HG03139 (cell line): ENCODE data around the gene TUBA8.
"Not testable (repeated sequence)": the region's sequence is repeated elsewhere in the genome, so short reads cannot be mapped to it uniquely, and the experiment has no call there.

ENCODE experiments used
- ATAC-seq: cut with Tn5 transposase; IDR thresholded peaks from one replicate; pipeline ENCODE4 v1.9.1; 2021; ENCODE audit not compliant: unreplicated experiment

TUBA8 gene

DNA sequence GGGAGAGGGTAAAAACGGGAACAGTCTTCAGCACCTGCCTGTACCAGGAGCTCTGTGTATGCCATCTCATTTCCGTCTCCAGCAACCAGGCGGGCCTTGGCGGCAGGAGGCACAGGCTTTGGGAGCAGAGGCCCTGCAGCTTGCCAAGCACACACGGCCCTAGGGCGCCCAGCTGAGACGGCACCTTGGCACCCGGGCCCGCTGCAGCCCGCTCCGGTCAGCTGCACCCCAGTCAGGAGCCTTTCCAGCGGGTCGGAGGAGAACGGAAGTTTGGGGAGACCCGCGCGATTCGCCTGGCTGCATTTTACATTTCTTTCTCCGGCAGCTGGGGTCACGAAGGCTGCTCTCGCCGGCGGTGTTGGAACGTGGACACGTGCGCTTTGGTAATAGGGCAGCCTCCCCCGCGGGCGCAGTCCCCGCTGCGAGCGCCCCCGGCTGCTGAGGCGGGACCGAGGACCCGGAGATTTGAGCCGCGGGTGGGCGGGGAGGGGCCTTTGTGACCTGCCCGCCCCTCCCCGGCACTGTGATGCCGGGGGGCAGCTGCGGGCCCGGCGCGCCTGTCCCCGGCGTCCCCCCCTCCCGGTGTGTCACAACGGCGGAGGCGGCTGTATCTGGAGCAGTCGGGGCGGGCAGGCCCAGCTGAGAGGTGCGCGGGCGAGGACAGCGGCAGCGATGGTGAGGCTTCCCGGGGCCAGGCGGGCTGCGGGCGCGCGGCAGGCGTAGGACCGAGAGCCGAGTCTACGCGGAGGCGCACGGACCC, at the start of gene TUBA8:
TUBA8 (plus strand) TSS at position 616 of the 760 bp plus-strand sequence; CDS start at position 673, 57 bp downstream.
- no peak for ATAC-seq

DNA sequence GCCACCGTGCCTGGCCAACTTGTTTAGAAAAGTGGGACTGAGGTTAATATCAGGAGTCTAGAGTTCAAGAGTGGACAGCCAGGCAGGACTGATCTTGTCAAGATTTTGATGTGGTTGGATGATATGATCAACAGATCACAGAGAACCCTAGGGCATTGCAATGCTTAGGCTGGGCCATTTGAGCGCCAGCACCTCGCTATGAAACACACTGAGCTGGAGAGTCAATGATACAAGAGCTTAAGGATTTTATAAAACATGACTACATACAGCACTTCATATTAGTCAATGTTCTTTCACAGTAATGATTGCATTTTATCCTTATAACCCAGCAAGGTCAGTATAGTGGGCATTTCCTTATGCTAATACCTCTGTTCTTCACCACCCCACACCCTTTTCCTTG, 48.2 kb upstream of the TUBA8 start:
- ATAC-seq: no peak

DNA sequence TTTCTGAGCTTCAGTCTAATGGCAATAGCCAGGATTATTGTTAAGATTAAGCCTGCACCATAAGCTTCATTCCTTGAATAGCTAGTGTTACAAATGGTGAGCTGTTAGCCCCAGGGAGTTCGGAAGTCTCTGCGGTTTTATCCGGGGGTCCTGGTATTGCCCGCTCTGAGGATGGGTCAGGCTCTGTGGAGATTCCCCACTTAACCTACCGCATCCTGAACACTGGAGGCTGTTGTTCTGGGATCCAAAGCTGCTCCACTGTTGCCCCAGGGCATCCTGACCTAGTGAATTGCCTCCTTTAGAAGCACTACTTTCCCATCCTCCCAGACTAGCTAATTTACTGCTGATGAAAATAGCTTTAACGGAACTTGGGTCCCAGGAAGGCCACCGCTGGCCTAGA, 47.3 kb upstream of the TUBA8 start:
- ATAC-seq: no peak

DNA sequence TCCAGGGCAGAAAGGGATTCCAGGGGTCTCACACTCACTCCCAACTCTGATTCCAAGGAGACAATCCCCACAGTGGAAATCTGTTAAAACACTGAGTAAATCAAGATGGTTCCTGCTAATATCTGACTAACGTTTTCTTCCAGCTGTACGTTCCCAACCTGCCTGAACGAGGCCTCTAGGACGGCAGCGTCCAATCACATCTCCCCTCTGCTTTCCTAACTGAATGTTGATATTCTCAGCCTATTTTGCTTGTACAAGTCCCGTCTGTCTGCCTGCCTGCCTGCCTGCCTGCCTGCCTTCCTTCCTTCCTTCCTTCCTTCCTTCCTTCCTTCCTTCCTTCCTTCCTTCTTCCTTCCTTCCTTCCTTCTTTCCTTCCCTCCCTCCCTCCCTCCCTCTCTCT, 46.9 kb upstream of the TUBA8 start:
- not testable (repeated sequence) for ATAC-seq

DNA sequence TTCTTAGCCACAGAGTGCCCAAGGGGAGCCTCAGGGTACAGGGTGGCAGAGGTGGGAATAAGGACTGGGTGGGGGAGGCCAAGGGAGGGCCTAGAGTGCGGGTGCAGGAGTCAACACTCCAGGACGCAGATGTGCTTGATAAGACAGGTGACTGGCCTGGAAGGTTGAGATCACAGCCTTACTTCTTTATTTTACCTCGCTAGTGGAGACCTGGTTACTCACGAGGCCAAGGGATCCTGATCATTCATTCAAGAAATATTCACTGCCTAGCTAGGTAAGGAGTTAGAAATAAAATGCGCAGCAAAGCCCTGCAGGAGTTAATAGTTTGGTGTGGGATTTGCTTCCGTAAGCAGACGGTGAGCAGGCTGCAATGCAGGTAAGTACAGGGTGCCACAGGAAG, 46.0 kb upstream of the TUBA8 start:
- no peak for ATAC-seq

DNA sequence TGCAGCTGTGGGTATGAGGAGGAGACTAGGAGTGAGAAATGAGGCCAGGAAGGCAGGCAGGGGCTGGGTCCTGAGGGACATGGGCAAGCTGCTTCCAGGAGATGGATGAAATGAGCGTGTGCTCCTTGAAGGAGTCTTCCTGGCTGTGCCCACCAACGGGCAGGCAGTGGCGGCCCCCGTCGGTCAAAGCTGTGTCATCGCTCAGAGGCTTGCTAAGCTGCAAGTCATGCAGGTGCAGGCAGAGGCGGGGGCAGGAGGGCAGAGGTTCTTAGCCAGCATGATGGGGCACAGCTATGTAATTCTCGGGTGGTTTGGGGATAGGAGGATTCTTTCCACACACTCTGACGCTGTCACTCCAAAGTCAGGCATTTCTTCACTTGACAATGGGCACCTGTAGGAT, 45.4 kb upstream of the TUBA8 start:
- ATAC-seq: no peak

DNA sequence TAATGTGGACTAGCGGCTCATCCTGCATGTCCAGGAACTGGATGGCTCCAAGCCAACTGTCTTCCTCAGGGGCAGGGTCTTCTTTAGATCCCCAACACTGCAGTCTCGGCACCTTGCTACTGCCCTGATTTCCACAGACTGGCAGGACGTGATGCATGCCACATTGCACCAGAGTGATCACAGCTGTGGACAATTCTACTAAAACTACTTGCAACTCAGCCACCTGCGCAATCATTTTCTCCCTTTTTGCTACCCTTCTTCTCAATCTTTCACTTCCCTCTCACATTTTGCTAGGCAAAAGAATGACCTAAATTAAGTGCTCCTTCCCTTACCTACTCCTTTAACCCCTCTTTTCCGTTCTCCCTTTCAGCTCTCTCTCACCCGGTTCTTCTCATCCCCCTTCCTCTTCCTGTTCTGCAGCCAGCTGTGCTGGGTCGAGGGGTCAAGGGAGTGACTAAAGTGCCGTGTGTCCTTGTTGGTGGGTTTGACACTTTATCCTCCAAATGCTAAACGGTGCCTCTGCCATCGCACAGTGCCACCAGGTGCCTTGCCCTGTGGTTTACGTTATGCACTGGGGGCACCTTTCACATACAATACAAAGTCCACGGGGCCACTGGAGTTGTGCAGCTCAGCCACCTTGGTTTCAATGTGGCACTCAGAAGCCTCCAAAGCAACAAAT, 44.3 kb upstream of the TUBA8 start:
- no peak for ATAC-seq

DNA sequence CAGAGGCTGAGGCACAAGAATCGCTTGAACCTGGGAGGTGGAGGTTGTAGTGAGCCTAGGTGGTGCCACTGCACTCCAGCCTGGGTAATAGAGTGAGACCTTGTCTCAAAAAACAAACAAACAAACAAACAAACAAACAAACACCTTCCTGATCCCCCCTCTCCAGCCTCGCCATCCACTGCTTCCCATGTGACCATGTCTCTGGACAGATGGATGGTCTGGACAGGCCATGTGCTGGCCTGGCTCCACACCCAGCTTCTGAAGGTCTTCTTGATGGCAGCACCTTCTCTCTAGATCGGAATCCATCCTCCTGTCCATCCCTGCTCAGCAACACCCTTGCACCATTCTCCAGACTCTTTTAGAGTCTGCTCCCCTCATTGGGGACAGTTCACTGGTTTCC, 43.5 kb upstream of the TUBA8 start:
- no peak for ATAC-seq

DNA sequence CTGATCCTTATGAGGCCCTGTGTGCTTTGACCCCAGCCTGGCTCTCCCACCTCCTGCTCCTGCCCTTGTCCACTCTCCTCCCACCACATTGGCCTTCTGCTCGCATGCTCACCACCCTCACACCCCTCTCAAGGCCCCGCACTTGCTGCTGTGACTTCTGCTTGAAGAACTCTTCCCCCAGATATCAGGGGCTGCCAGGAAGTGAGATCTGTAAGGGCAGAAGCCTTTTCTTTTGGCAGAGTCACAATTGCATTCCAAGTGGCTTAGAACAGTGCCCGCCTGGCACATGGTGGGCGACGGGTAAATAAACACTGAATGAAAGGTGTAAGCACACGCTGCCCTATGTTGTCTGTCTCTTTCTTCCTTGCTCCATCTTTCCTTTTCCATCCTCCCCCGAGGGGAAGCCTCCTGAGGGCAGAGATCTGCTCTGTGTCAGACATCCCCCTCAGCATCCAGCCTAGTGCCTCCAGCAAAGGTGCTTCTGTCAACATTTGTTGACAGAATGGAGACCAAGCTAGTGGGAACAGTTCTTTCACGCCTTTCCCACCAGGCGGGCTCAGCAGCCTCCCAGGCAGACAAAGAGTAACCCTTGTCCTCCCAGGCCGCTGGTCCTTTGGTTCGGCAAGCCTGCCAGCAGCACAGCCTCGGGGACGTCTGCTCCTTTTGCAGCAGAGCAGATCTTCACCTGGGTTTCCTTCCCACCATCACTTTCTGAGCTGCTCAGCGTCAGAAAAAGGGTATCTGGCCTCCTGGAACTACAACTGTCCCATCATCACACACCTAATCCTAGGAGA, 42.9 kb upstream of the TUBA8 start:
- no peak for ATAC-seq

DNA sequence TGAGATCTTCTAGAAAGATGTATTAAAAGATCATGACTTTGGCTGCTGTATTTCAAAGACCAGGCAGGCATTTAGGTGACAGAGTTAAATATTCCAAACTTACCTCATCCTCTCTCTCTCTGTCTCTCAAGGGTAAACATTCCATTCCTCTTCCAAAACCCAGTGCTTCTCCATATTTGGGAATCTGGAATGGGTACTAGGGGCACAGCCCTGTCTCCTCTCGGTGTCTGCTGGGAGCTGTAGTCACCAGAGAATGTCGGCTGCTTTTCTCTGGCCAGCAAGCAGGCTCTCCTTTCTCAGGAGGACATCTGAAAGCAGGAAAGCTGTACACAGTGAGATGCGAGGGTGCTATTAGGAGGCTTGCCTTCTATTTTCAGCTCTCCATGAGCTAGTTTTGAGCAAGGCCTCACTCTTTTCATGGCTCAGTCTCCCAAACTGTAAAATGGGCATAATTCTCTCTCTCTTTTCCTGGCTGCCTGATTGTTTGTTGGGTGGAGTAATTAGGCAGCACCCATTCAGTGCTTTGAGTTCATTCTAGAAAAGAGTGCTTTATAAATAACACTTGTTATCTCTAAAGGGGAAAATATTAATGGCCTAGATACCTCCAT, 42.1 kb upstream of the TUBA8 start:
- no peak for ATAC-seq

DNA sequence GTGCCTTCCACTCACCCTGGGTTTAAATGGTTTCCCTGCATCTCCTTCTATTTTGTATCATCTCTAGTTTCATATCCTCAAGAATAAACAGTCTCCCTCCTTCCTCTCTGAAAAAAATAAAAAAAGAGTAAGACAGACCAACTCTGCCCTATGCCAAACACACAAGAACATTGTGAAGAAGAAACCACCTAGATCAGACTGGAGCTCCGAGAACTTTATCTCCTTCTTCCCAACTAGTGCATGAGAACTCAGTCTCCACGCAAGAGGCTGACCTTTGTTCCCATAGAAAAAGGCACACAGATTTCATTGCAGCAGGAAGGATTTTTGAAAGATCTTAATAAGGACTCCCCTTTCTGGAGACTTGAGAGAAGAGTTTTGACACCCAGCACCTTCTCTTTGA, 41.6 kb upstream of the TUBA8 start:
- ATAC-seq: no peak

DNA sequence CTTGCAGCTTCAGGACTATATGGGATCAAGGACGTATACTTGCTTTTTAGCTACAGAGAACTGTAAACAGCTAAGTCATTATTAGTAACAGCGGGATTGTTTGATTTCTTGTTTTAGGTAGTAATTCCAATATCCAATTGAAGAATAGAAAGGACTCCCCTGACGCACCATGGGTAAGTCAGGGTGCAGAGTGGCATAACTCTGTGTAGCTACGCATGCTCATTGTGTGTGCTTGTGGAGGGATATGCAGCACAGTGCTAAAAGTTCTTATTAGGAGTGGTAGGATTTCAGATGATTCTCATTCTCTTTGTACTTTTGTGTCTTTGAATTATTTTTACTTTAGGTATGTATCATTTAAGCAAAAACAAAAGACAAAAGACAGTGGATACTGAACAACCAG, 40.6 kb upstream of the TUBA8 start:
- no peak for ATAC-seq

DNA sequence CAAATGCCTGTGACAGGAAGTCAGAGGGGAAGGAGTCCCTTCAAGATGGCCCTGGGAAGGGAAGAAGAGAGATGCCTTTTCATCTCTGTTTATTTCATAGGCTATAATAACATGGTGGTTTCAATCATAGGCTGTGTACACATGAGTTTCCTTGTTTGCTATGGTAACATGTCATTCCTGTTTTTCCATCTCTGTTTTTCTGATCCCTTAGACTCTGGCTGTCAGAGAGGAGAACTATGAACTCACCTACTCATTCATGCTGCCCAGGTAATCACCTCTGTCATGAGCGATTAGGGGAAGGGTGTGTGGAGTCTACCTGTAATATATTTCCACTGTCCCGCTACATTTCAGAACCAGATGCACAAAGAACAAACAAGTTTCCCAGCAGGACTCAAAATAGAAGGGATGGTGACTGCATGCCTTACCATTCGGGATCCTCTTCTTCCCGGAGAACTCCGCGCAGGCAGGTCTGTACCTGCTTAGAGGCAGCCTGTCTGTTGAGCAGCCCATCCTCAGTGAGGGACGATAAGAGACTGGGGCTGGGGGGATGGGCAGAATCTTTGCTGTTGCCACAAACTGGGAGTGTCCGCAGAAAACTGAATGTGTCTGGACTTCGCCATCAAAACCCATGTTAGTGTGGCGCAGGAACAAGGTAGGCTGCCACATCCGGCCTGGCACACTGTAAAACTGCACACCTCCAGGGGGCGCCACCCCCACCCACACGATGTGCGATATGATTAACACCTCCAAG, 39.9 kb upstream of the TUBA8 start:
- ATAC-seq: no peak

DNA sequence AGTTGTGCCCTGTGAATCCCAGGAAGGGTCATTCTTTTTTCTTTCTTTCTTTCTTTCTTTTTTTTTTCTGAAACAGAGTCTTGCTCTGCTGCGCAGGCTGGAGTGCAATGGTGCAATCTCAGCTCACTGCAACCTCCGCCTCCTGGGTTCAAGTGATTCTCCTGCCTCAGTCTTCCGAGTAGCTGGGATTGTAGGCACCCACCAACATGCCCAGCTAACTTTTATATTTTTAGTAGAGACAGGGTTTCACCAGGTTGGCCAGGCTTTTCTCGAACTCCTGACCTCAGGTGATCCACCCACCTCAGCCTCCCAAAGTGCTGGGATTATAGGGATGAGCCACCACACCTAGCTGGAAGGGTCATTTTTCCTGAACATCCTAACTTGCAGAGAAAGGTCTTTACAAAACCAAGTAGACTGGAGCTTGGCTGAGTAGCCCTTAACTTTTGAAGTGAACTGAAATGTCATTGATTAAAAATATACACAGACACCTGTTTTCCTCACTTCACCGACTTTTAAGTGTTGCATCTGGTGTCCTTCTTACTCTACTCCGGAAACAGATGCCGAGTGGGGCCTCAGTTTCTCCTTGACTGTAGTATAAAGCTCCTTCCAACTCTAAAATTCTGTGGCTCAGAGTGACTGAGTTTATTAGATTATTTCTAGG, 39.2 kb upstream of the TUBA8 start:
- ATAC-seq: not testable (repeated sequence)

DNA sequence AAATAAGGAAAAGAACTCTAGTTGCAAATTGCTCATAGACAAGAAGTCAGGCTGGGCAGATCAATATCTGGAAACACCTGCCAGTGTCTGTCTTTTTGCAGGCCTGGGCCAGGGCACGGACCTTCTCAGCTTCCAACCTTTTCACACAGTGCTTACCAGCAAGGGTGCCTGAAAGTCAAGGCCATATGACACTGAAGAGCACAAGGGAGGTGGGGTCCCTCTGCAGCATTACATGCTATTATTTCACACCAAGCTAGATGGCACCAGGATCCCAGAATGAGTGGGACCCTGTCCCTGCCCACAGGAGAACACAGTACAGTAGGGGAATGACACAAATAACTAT, 38.7 kb upstream of the TUBA8 start:
- no peak for ATAC-seq

DNA sequence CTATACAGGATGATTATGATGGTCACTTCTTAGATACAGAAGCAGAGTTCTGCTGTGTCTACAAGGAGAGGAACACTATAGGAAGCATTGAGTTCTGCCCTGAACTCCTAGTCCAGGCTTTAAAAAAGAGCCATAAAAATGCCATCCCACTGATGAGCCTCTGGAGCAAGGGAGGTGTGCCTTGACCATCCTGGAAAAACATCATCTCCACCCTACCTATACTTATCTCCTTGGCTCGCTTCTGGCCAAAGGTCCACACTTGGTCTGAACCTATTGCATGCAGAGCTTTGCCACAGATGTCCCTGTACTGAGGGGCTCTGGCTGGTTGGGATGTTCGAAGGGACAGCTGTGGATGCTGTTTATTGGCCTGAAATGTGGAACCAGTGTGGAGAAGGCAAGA, 37.1 kb upstream of the TUBA8 start:
- no peak for ATAC-seq

DNA sequence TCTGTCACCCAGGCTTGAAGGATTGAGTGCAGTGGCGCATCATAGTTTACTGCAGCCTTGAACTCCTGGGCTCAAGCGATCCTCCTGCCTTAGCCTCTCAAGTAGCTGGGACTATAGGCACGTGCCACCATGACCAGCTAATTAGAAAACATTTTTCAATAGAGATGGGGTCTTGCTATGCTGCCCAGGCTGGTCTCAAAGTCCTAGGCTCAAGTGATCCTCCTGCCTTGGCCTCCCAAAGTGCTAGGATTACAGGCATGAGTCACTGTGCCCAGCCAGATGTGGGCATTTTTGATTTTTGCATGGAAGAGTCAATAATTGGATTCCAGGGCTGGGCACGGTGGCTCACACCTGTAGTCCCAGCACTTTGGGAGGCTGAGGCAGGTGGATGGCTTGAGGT, 36.7 kb upstream of the TUBA8 start:
- not testable (repeated sequence) for ATAC-seq

DNA sequence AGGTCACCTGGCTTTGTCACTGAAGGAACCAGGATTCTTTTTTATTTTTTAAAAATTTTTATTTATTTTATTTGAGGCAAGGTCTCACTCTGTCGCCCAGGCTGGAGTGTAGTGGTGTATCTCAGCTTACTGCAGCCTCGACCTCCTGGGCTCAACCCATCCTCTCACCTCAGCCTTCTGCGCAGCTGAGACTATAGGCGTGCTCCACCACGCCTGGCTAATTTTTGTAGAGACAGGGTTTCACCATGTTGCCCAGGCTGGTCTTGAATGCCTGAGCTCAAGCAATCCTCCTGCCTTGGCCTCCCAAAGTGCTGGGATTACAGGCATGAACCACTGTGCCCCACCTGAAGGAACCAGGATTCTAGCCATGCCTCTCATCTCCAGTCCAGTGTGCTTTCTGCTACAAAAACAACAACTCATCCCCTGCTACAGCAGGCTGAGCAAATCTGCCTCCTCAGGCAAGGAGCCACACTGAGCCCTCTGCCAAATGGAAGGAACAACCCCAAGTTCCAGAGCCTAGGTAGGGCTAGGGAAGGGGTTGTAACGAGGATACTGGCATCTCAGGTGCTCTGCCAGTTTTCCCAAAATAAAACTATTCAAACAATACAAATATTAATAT, 35.4 kb upstream of the TUBA8 start:
- ATAC-seq: no peak

DNA sequence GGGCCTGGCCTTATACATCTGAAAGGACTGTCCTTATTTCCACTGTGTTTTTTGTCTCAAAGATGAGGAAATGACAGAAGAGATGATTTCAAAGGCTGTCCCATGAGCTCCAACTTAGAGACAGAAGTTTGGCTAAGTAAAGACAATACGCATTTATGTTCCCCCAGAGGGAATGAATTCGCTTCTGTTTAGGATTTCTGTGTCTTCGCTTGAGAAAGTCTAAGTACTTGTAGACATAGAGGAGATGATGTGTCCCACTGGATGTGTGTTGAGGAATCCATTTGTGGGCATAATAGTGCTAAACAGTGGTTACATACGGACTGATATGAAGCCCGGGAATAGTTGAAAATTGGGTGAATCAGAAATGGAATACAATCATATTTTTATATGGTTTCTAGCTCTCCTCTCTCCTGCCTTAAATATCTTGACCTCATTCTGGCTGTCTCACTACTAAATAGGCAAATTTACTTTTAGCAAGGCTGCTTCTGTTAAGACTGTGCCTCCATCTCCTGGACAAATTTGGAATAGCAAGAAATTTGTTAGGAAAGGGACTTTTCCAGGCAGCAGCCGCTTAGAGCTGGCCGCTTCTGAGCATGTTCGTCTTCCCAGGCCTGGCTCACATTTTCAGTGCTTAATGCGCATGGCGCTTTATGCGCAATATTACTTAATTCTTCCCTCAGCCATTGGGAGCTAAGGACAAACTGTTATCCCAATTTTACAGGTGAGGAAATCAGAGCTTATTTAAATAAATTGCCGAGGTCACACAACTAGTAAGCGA, 34.7 kb upstream of the TUBA8 start:
- ATAC-seq: no peak
